H9 (cell line): ENCODE data around the gene ANKDD1B. TPM values are rescaled to one million over a fixed set of nuclear protein-coding genes. Genes with fewer than 3 reads are reported as not detected.

Source experiments
- DNase-seq: peaks from one replicate; pipeline ENCODE4 v3.0.0-alpha.2; 2017
- H2AFZ ChIP-seq: one replicate; pipeline ENCODE4 v1.6.1; 2013; ENCODE audit warnings: mild to moderate bottlenecking, low read length, control low read depth, moderate library complexity
- H2AK5ac ChIP-seq: 2 replicates; pipeline ENCODE4 v1.6.1; 2013; ENCODE audit warnings: low read length, control low read depth, mixed read lengths; ENCODE audit not compliant: insufficient read length
- H2BK120ac ChIP-seq: one replicate; pipeline ENCODE4 v1.6.1; 2013; ENCODE audit warnings: low read depth, mild to moderate bottlenecking, low read length, control low read depth, inconsistent platforms; ENCODE audit not compliant: poor library complexity, severe bottlenecking
- H2BK12ac ChIP-seq: 2 replicates; pipeline ENCODE4 v1.6.1; 2013; ENCODE audit warnings: low read length, control low read depth, mixed read lengths, low read depth; ENCODE audit not compliant: insufficient read length
- H2BK15ac ChIP-seq: 2 replicates; pipeline ENCODE4 v1.6.1; 2013; ENCODE audit warnings: low read depth, low read length, control low read depth
- H2BK20ac ChIP-seq: one replicate; pipeline ENCODE4 v1.6.1; 2013; ENCODE audit warnings: low read depth, mild to moderate bottlenecking, low read length, control low read depth, inconsistent platforms; ENCODE audit not compliant: poor library complexity, severe bottlenecking
- H2BK5ac ChIP-seq: 2 replicates; pipeline ENCODE4 v1.6.1; 2013; ENCODE audit warnings: low read length, control low read depth, mixed read lengths; ENCODE audit not compliant: insufficient read length
- H3K14ac ChIP-seq: 2 replicates; pipeline ENCODE4 v1.6.1; 2013; ENCODE audit warnings: low read length, control low read depth; ENCODE audit not compliant: insufficient read depth
- H3K18ac ChIP-seq: 2 replicates; pipeline ENCODE4 v1.6.1; 2013; ENCODE audit warnings: low read depth, mild to moderate bottlenecking, mixed read lengths, low read length, control low read depth; ENCODE audit not compliant: insufficient read length
- H3K23ac ChIP-seq: 2 replicates; pipeline ENCODE4 v1.6.1; 2013; ENCODE audit warnings: low read length, control low read depth, mixed read lengths, low read depth; ENCODE audit not compliant: insufficient read length
- H3K23me2 ChIP-seq: 2 replicates; pipeline ENCODE4 v1.6.1; 2013; ENCODE audit warnings: low read depth, mild to moderate bottlenecking, mixed read lengths, low read length, control low read depth; ENCODE audit not compliant: insufficient read length, poor library complexity, severe bottlenecking
- H3K27ac ChIP-seq: 2 replicates; pipeline ENCODE4 v1.5.1; 2013; ENCODE audit warnings: low read length, control low read depth, mixed read lengths, low read depth; ENCODE audit not compliant: insufficient read length
- H3K27me3 ChIP-seq: 2 replicates; pipeline ENCODE4 v1.6.1; 2013; ENCODE audit warnings: low read length, control low read depth, inconsistent platforms; ENCODE audit not compliant: insufficient read depth
- H3K4ac ChIP-seq: 2 replicates; pipeline ENCODE4 v1.6.1; 2013; ENCODE audit warnings: low read depth, mild to moderate bottlenecking, control low read depth, inconsistent platforms, low read length, moderate library complexity
- H3K4me1 ChIP-seq: 2 replicates; pipeline ENCODE4 v1.6.1; 2013; ENCODE audit warnings: low read length, control low read depth, inconsistent platforms; ENCODE audit not compliant: insufficient read depth
- H3K4me2 ChIP-seq: 2 replicates; pipeline ENCODE4 v1.6.1; 2013; ENCODE audit warnings: low read length, control low read depth, mixed read lengths; ENCODE audit not compliant: insufficient read length, insufficient read depth
- H3K56ac ChIP-seq: 2 replicates; pipeline ENCODE4 v1.6.1; 2013; ENCODE audit warnings: low read depth, mild to moderate bottlenecking, mixed read lengths, low read length, control low read depth; ENCODE audit not compliant: insufficient read length
- H3K79me1 ChIP-seq: 2 replicates; pipeline ENCODE4 v1.6.1; 2013; ENCODE audit warnings: low read depth, mild to moderate bottlenecking, moderate library complexity, low read length, control low read depth, inconsistent platforms; ENCODE audit not compliant: insufficient read depth, poor library complexity, severe bottlenecking
- H3K79me2 ChIP-seq: 2 replicates; pipeline ENCODE4 v1.6.1; 2013; ENCODE audit warnings: low read length, control low read depth, inconsistent platforms; ENCODE audit not compliant: insufficient read depth
- H3K9ac ChIP-seq: 2 replicates; pipeline ENCODE4 v1.6.1; 2013; ENCODE audit warnings: low read length, control low read depth, mixed read lengths; ENCODE audit not compliant: insufficient read length; ENCODE audit errors: extremely low read depth
- H3K9me3 ChIP-seq: one replicate; pipeline ENCODE4 v1.6.1; 2013; ENCODE audit warnings: low read depth, low read length, inconsistent platforms; ENCODE audit not compliant: control insufficient read depth
- H3T11ph ChIP-seq: one replicate; pipeline ENCODE4 v1.6.1; 2013; ENCODE audit warnings: mild to moderate bottlenecking, low read length, control low read depth, inconsistent platforms
- H4K20me1 ChIP-seq: one replicate; pipeline ENCODE4 v1.6.1; 2013; ENCODE audit not compliant: control insufficient read depth, insufficient read length, insufficient read depth
- H4K5ac ChIP-seq: 2 replicates; pipeline ENCODE4 v1.6.1; 2013; ENCODE audit warnings: low read depth, mild to moderate bottlenecking, mixed read lengths, low read length, control low read depth; ENCODE audit not compliant: insufficient read length
- H4K8ac ChIP-seq: replicated peaks from 2 replicates; pipeline ENCODE4 v1.6.1; 2013; ENCODE audit warnings: low read length, control low read depth, mixed read lengths, low read depth; ENCODE audit not compliant: insufficient read length
- H4K91ac ChIP-seq: 2 replicates; pipeline ENCODE4 v1.6.1; 2013; ENCODE audit warnings: low read depth, mild to moderate bottlenecking, moderate library complexity, mixed read lengths, low read length, control low read depth; ENCODE audit not compliant: insufficient read length
- H3K27ac Mint-ChIP-seq, 3 experiments: 2 replicates in 2 of 3; 3 replicates in 1 of 3; pipeline ENCODE4 v1.8.0; 2020 to 2021; ENCODE audit warnings: mixed read lengths in 3 of 3, mild to moderate bottlenecking in 1 of 3, moderate library complexity in 1 of 3
- H3K27me3 Mint-ChIP-seq: 2 replicates; pipeline ENCODE4 v1.8.0; 2021; ENCODE audit warnings: low read depth, mild to moderate bottlenecking, moderate library complexity, mixed read lengths
- H3K36me3 Mint-ChIP-seq, 3 experiments: 2 replicates in 2 of 3; 3 replicates in 1 of 3; pipeline ENCODE4 v1.8.0; 2020 to 2021; ENCODE audit warnings: low read depth in 3 of 3, mixed read lengths in 3 of 3; ENCODE audit not compliant: insufficient read depth in 1 of 3
- H3K4me1 Mint-ChIP-seq, 2 experiments: 2 replicates each; pipeline ENCODE4 v1.8.0; 2020; ENCODE audit warnings: mixed read lengths in 2 of 2
- H3K4me3 Mint-ChIP-seq, 2 experiments: 2 replicates in 1 of 2; 3 replicates in 1 of 2; pipeline ENCODE4 v1.8.0; 2020 to 2021; ENCODE audit warnings: mild to moderate bottlenecking in 2 of 2, mixed read lengths in 2 of 2, moderate library complexity in 1 of 2
- H3K9me3 Mint-ChIP-seq, 2 experiments: 2 replicates in 1 of 2; 3 replicates in 1 of 2; pipeline ENCODE4 v1.8.0; 2020; ENCODE audit warnings: mild to moderate bottlenecking in 2 of 2, mixed read lengths in 2 of 2, moderate library complexity in 1 of 2
- CTCF ChIP-seq: fragments of 200-600 bp; sonication (generic); conservative IDR thresholded peaks from 3 replicates; pipeline ENCODE4 v1.8.0; 2021; ENCODE audit warnings: antibody characterized with exemption, mild to moderate bottlenecking
- WGBS: extraction: QIAGEN DNeasy Blood & Tissue Kit; methylation state at CpG from one replicate; pipeline ENCODE4 v1.1.7; 2013; ENCODE audit warnings: missing lambda C conversion rate, low lambda C conversion rate, mixed read lengths; ENCODE audit not compliant: insufficient read length; ENCODE audit errors: extremely low coverage; 5-methylcytosine and 5-hydroxymethylcytosine counted together
- total RNA-seq: library from RNA; stranded (reverse); gene quantifications from 2 replicates; pipeline ENCODE4 v1.2.1, GENCODE V29; 2021

Gene ANKDD1B
- total RNA-seq, 1 experiment from 2014 or later = 0.33 TPM

GRCh38 chr5:75653521-75653920 lies 42.3 kb downstream of the ANKDD1B start:
- TF ChIP-seq CTCF = no peak
- no peak overlapping the region for H3K27ac ChIP-seq
- no peaks in the 10 kb centered on the region; the same call in 1 of the 2 replicates for H3K4me1 ChIP-seq
- H4K20me1 ChIP-seq = no peaks in the 10 kb centered on the region
- H3K9me3 ChIP-seq = no peaks in the 10 kb centered on the region
- H3K4me2 ChIP-seq = no peak overlapping the region
- H2AK5ac ChIP-seq = no peak overlapping the region
- H4K8ac ChIP-seq = no peak overlapping the region
- no peak overlapping the region for H2BK5ac ChIP-seq
- H3T11ph ChIP-seq = no peak overlapping the region
- H3K9ac ChIP-seq = no peak overlapping the region
- no peak overlapping the region for H3K56ac ChIP-seq
- H4K91ac ChIP-seq = no peak overlapping the region
- H3K27me3 Mint-ChIP-seq = peaks cover 2% of the 10 kb centered on the region
- no peaks in the 10 kb centered on the region for H3K79me1 ChIP-seq
- H2BK12ac ChIP-seq = no peak overlapping the region
- H3K18ac ChIP-seq = no peak overlapping the region
- H3K4me3 Mint-ChIP-seq = no peak overlapping the region
- H2AFZ ChIP-seq = no peak overlapping the region
- no peaks in the 10 kb centered on the region for H3K23me2 ChIP-seq
- no peak overlapping the region for H2BK15ac ChIP-seq
- H3K9me3 Mint-ChIP-seq = no peaks in the 10 kb centered on the region; a peak in 1 of 5 replicates
- H3K79me2 ChIP-seq = no peaks in the 10 kb centered on the region
- no peak overlapping the region for H4K5ac ChIP-seq
- 0 out of 7 replicates have a peak, but pooled peaks cover 0 to 3% (median under 1%) of the 10 kb centered on the region in 3 experiments for H3K36me3 Mint-ChIP-seq
- no peaks in the 10 kb centered on the region for H3K27me3 ChIP-seq
- H3K27ac Mint-ChIP-seq = no peak overlapping the region
- H3K4ac ChIP-seq = no peak overlapping the region
- no peak overlapping the region for H3K14ac ChIP-seq
- DNase-seq = no peak
- no peak overlapping the region for H3K23ac ChIP-seq
- no peak overlapping the region for H2BK120ac ChIP-seq
- no CpG with 5 or more reads among the region's 2 CpGs for WGBS
- H2BK20ac ChIP-seq = no peak overlapping the region
- peaks cover 0 to 22% of the 10 kb centered on the region in 2 experiments; a peak in 2 of 4 replicates for H3K4me1 Mint-ChIP-seq
